WTC11 (cell line): ENCODE data around the gene NRDC. TPM values are rescaled to one million over a fixed set of nuclear protein-coding genes. Genes with fewer than 3 reads are reported as not detected.

ENCODE experiments used
- ATAC-seq: fragments of 200-7000 bp; cut with Tn5 transposase; 2 replicates; pipeline ENCODE4 v1.10.0; 2021; ENCODE audit warnings: mild to moderate bottlenecking, moderate library complexity
- CTCF ChIA-PET: fragments of 300-600 bp; sonication (Branson Sonifier 250); formaldehyde crosslinking; loops from one replicate; lab custom pipeline; 2021; ENCODE audit warnings: antibody characterized with exemption; lab: Charles Lee
- POLR2A ChIA-PET: fragments of 350-600 bp; sonication (Branson Sonifier 250); formaldehyde crosslinking; loops from one replicate; lab custom pipeline; 2021; ENCODE audit warnings: antibody characterized with exemption; lab: Charles Lee
- DNase-seq: peaks from one replicate; pipeline ENCODE4 v3.0.0; 2021; ENCODE audit warnings: low spot score
- H3K27ac Mint-ChIP-seq: 2 replicates; pipeline ENCODE4 v1.8.0; 2021; ENCODE audit warnings: mixed read lengths
- H3K27me3 Mint-ChIP-seq: 2 replicates; pipeline ENCODE4 v1.8.0; 2021; ENCODE audit warnings: low read depth, mild to moderate bottlenecking, moderate library complexity, mixed read lengths
- H3K36me3 Mint-ChIP-seq: 2 replicates; pipeline ENCODE4 v1.8.0; 2021; ENCODE audit warnings: mixed read lengths
- H3K4me1 Mint-ChIP-seq: 2 replicates; pipeline ENCODE4 v1.8.0; 2022; ENCODE audit warnings: mixed read lengths
- H3K4me3 Mint-ChIP-seq: 2 replicates; pipeline ENCODE4 v1.8.0; 2021; ENCODE audit warnings: mild to moderate bottlenecking, moderate library complexity, mixed read lengths
- H3K9me3 Mint-ChIP-seq: 2 replicates; pipeline ENCODE4 v1.8.0; 2021; ENCODE audit warnings: mixed read lengths
- ARID4B ChIP-seq: sonication (generic); formaldehyde crosslinking; IDR thresholded peaks from 2 replicates; pipeline ENCODE4 v1.8.0; 2023; ENCODE audit warnings: missing genetic modification reagents, mild to moderate bottlenecking, borderline replicate concordance
- ATF3 ChIP-seq: sonication (generic); formaldehyde crosslinking; conservative IDR thresholded peaks from 2 replicates; pipeline ENCODE4 v1.8.1; 2022; ENCODE audit warnings: mild to moderate bottlenecking, missing genetic modification reagents
- CBFB ChIP-seq: sonication (generic); formaldehyde crosslinking; IDR thresholded peaks from 2 replicates; pipeline ENCODE4 v1.8.1; 2022; ENCODE audit warnings: mild to moderate bottlenecking, low read depth, missing genetic modification reagents
- CDX4 ChIP-seq: fragments of 250-450 bp; sonication (Bioruptor Pico); IDR thresholded peaks from 2 replicates; pipeline ENCODE4 v1.9.0; 2021; ENCODE audit warnings: moderate library complexity, mild to moderate bottlenecking, inconsistent platforms, borderline replicate concordance
- ESRRA ChIP-seq: sonication (generic); formaldehyde crosslinking; IDR thresholded peaks from 2 replicates; pipeline ENCODE4 v1.8.1; 2022; ENCODE audit warnings: mild to moderate bottlenecking, missing genetic modification reagents, borderline replicate concordance
- ETV6 ChIP-seq: sonication (generic); formaldehyde crosslinking; IDR thresholded peaks from 2 replicates; pipeline ENCODE4 v1.8.1; 2022; ENCODE audit warnings: mild to moderate bottlenecking, missing genetic modification reagents
- GTF2I ChIP-seq: fragments of 250-450 bp; sonication (Bioruptor Pico); conservative IDR thresholded peaks from 2 replicates; pipeline ENCODE4 v1.4.0; 2021; ENCODE audit warnings: mild to moderate bottlenecking
- IRF2 ChIP-seq: sonication (generic); formaldehyde crosslinking; IDR thresholded peaks from 2 replicates; pipeline ENCODE4 v1.8.0; 2022; ENCODE audit warnings: low read depth, missing genetic modification reagents, borderline replicate concordance
- KAT7 ChIP-seq: sonication (generic); formaldehyde crosslinking; IDR thresholded peaks from 2 replicates; pipeline ENCODE4 v1.8.1; 2023; ENCODE audit warnings: missing genetic modification reagents, mild to moderate bottlenecking, borderline replicate concordance
- MXD4 ChIP-seq: fragments of 250-450 bp; sonication (Bioruptor Pico); IDR thresholded peaks from 2 replicates; pipeline ENCODE4 v1.8.0; 2021; ENCODE audit warnings: mild to moderate bottlenecking, moderate library complexity, borderline replicate concordance
- MYBL2 ChIP-seq: sonication (generic); formaldehyde crosslinking; IDR thresholded peaks from 2 replicates; pipeline ENCODE4 v1.8.1; 2023; ENCODE audit warnings: mild to moderate bottlenecking, moderate library complexity, missing genetic modification reagents
- NFATC4 ChIP-seq: fragments of 250-450 bp; sonication (Bioruptor Pico); IDR thresholded peaks from 2 replicates; pipeline ENCODE4 v1.9.0; 2021; ENCODE audit warnings: mild to moderate bottlenecking
- NFE2L1 ChIP-seq: sonication (generic); formaldehyde crosslinking; IDR thresholded peaks from 2 replicates; pipeline ENCODE4 v1.8.1; 2023; ENCODE audit warnings: missing genetic modification reagents
- NR1H2 ChIP-seq: sonication (generic); formaldehyde crosslinking; IDR thresholded peaks from 2 replicates; pipeline ENCODE4 v1.9.0; 2021; ENCODE audit warnings: mild to moderate bottlenecking, moderate library complexity, missing genetic modification reagents
- PRRX2 ChIP-seq: fragments of 250-450 bp; sonication (Bioruptor Pico); IDR thresholded peaks from 2 replicates; pipeline ENCODE4 v1.8.0; 2021; ENCODE audit warnings: mild to moderate bottlenecking
- RELA ChIP-seq: sonication (generic); formaldehyde crosslinking; IDR thresholded peaks from 2 replicates; pipeline ENCODE4 v1.8.1; 2022; ENCODE audit warnings: missing genetic modification reagents, mild to moderate bottlenecking, borderline replicate concordance
- RORB ChIP-seq: fragments of 250-450 bp; sonication (Bioruptor Pico); IDR thresholded peaks from 2 replicates; pipeline ENCODE4 v1.9.0; 2021; ENCODE audit warnings: mild to moderate bottlenecking
- SMAD3 ChIP-seq: sonication (generic); formaldehyde crosslinking; IDR thresholded peaks from 2 replicates; pipeline ENCODE4 v1.8.0; 2022; ENCODE audit warnings: missing genetic modification reagents, mild to moderate bottlenecking, borderline replicate concordance
- SP1 ChIP-seq: sonication (generic); formaldehyde crosslinking; conservative IDR thresholded peaks from 2 replicates; pipeline ENCODE4 v1.8.1; 2022; ENCODE audit warnings: missing genetic modification reagents
- TEAD1 ChIP-seq: sonication (generic); formaldehyde crosslinking; IDR thresholded peaks from 2 replicates; pipeline ENCODE4 v1.8.0; 2022; ENCODE audit warnings: mild to moderate bottlenecking, missing genetic modification reagents
- TP53 ChIP-seq: sonication (generic); formaldehyde crosslinking; IDR thresholded peaks from 2 replicates; pipeline ENCODE4 v1.8.1; 2023; ENCODE audit warnings: mild to moderate bottlenecking, missing genetic modification reagents
- ZNF219 ChIP-seq: sonication (generic); formaldehyde crosslinking; IDR thresholded peaks from 2 replicates; pipeline ENCODE4 v1.8.0; 2023; ENCODE audit warnings: missing genetic modification reagents, mild to moderate bottlenecking, borderline replicate concordance
- ZNF317 ChIP-seq: sonication (generic); formaldehyde crosslinking; IDR thresholded peaks from 2 replicates; pipeline ENCODE4 v1.8.1; 2023; ENCODE audit warnings: low read depth, mild to moderate bottlenecking, moderate library complexity, missing genetic modification reagents, borderline replicate concordance
- total RNA-seq: library from RNA; stranded (reverse); gene quantifications from 3 replicates; pipeline ENCODE4 v1.2.3, GENCODE V29; 2021
- TF ChIP-seq, protein P1 (sequence below): sonication (generic); formaldehyde crosslinking; IDR thresholded peaks from 2 replicates; pipeline ENCODE4 v1.8.1; 2023; ENCODE audit warnings: mild to moderate bottlenecking, missing genetic modification reagents, moderate library complexity

Gene NRDC
- total RNA-seq, 1 experiment from 2014 or later, result 201 TPM

DNA sequence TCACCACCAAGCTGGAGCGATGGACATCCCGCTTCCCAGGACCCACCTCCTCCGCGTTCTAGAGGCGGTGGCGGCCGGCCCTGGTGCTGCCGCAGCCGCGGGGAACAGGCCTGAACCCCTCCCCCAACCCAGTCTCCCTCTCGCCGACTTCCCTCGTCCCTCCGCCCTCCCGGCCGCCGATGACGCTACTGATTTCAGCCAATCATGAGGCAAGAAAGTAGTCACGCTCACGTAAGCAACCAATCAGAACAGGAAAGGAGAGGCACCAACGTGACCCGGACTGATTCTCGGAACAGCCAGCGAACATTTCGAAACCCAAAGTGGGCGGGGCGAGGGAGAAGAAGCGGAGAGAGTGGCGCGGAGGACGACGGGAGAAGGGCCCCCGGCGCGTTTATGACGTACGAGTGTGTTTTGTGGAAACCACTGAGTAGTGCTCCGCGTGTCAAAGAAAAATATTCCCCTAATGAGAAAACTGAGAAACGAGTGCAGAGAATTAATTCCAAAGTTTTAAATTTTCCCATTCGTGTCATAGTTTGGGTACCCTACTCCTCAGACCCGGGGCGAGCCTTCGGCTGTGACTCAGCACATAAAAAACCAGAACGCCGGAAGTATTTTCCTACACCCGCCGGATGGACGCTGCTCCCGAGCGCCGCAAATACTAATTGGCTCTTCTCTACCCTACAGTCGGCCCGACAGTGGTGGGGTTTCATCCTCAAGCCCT lies at the start of gene NRDC (continued):
- TF ChIP-seq ARID4B (CRISPR knock-in tag) (peak; percentile 58; the same call in 1 of the 2 replicates), NFE2L1 (CRISPR knock-in tag) (peak; percentile 95), MYBL2 (CRISPR knock-in tag) (peak; percentile 73; the same call in 1 of the 2 replicates), ETV6 (CRISPR knock-in tag) (0 out of 2 replicates have a peak, but pooled peaks have one; percentile 20)

- no peak for ATAC-seq
- no peak overlapping the region for H3K4me3 Mint-ChIP-seq
- H3K27ac Mint-ChIP-seq, result no peak overlapping the region
- peaks cover 6% of the 10 kb centered on the region for H3K4me1 Mint-ChIP-seq
- H3K27me3 Mint-ChIP-seq, result no peaks in the 10 kb centered on the region
- no peaks in the 10 kb centered on the region for H3K9me3 Mint-ChIP-seq
- TF ChIP-seq RELA (CRISPR knock-in tag), result no peak
- H3K36me3 Mint-ChIP-seq, result peaks cover 5% of the 10 kb centered on the region; the same call in 1 of the 2 replicates
- ChIA-PET CTCF (interaction anchor here (1.2 to 4.6 kb wide), 2 partner anchors 24 to 30 kb away, joined by 5 to 26 read pairs; no protein-coding TSS in a partner anchor), POLR2A (interaction anchor here (1.3 kb wide), 1 partner anchor 19 kb away, joined by 3 read pairs; no protein-coding TSS in a partner anchor)
- no peak for DNase-seq
Measured at GRCh38 chr1:51927029-51927428, 48.5 kb upstream of the NRDC start.

GRCh38 chr1:51926171-51926812 lies 47.8 kb upstream of the NRDC start:
- peak; percentile 88 for ATAC-seq
- DNase-seq, result no peak
- Mint-ChIP-seq H3K9me3 (no peaks in the 10 kb centered on the region), H3K27ac (peak overlapping the region; percentile 72), H3K4me1 (peaks cover 9% of the 10 kb centered on the region), H3K4me3 (no peak overlapping the region), H3K36me3 (no peaks in the 10 kb centered on the region), H3K27me3 (no peaks in the 10 kb centered on the region)
- ChIA-PET CTCF (interaction anchor here (1.0 to 4.6 kb wide), 6 partner anchors 17 to 119 kb away, joined by 3 to 26 read pairs (median 4); no protein-coding TSS in a partner anchor), POLR2A (interaction anchor here (0.6 kb wide), 1 partner anchor 83 kb away, joined by 3 read pairs; no protein-coding TSS in a partner anchor)
- TF ChIP-seq RELA (CRISPR knock-in tag), result no peak
- no peak for TF ChIP-seq TEAD1 (CRISPR knock-in tag)
- no peak for TF ChIP-seq CBFB (CRISPR knock-in tag)
- no peak for TF ChIP-seq NFATC4 (CRISPR knock-in tag)
- TF ChIP-seq RORB (CRISPR knock-in tag), result no peak

DNA sequence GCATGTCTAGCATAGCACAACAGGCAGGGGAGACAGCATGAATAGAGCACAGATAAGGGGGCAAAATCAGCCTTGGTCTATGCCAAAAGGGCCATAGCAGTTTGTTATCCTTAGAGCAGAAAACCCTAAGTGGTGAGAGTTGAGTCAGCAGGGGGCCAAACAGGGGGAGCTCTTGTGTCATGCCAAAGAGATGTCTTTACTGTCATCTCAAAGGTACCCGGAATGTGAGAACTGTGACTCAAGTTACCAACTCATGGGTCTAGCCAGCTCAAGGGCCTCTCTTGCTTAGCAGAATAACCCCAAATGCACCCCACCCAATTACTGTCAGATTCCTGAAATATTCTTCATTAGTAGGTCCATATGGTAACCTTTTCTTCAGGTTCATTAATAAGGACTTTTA lies 45.9 kb upstream of the NRDC start:
- peaks cover 17% of the 10 kb centered on the region for H3K4me1 Mint-ChIP-seq
- ATAC-seq (no peak), DNase-seq (no peak)
- no peak overlapping the region for H3K27ac Mint-ChIP-seq
- no peak overlapping the region for H3K4me3 Mint-ChIP-seq
- peaks cover 5% of the 10 kb centered on the region for H3K36me3 Mint-ChIP-seq
- CTCF ChIA-PET, result interaction anchor here (1.0 to 4.6 kb wide), 2 partner anchors 27 to 183 kb away, joined by 3 to 26 read pairs; no protein-coding TSS in a partner anchor
- H3K9me3 Mint-ChIP-seq, result no peaks in the 10 kb centered on the region
- no peaks in the 10 kb centered on the region for H3K27me3 Mint-ChIP-seq
- POLR2A ChIA-PET, result no interaction called here
- TF ChIP-seq SP1 (no peak), SMAD3 (CRISPR knock-in tag) (no peak), ZNF317 (CRISPR knock-in tag) (no peak), NR1H2 (no peak), TEAD1 (CRISPR knock-in tag) (no peak), MXD4 (CRISPR knock-in tag) (no peak), CDX4 (CRISPR knock-in tag) (no peak), GTF2I (CRISPR knock-in tag) (no peak), ZNF219 (CRISPR knock-in tag) (no peak), IRF2 (CRISPR knock-in tag) (no peak), PRRX2 (CRISPR knock-in tag) (no peak), ATF3 (CRISPR knock-in tag) (no peak), KAT7 (CRISPR knock-in tag) (no peak), TP53 (CRISPR knock-in tag) (no peak), ESRRA (no peak)
- TF ChIP-seq, protein P1, sequence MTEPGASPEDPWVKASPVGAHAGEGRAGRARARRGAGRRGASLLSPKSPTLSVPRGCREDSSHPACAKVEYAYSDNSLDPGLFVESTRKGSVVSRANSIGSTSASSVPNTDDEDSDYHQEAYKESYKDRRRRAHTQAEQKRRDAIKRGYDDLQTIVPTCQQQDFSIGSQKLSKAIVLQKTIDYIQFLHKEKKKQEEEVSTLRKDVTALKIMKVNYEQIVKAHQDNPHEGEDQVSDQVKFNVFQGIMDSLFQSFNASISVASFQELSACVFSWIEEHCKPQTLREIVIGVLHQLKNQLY (CRISPR knock-in tag), result no peak
